Keratinocyte (primary cell): ENCODE results near the gene PHF3. TPM values are rescaled to one million over a fixed set of nuclear protein-coding genes. Genes with fewer than 3 reads are reported as not detected.
A peak's percentile ranks its signal among the peaks of the same experiment; 100 is the strongest.

Experiments used
- DNase-seq: peaks from one replicate; pipeline ENCODE4 v3.0.0-alpha.2; 2011; ENCODE audit warnings: low read depth, missing footprints, low spot score
- FAIRE-seq: peaks from 2 replicates; lab custom pipeline; 2011; peaks lifted over from hg19 to GRCh38; lab: Jason Lieb, UNC
- H2AFZ ChIP-seq: 2 replicates; pipeline ENCODE4 v1.6.0; 2012; ENCODE audit warnings: low read length, control low read depth, inconsistent platforms; ENCODE audit not compliant: control insufficient read depth
- H3K27ac ChIP-seq: 2 replicates; pipeline ENCODE4 v1.5.1; 2011; ENCODE audit warnings: low read length; ENCODE audit not compliant: control insufficient read depth, insufficient read depth
- H3K27me3 ChIP-seq: 3 replicates; pipeline ENCODE4 v1.6.0; 2011; ENCODE audit warnings: low read length; ENCODE audit not compliant: control insufficient read depth, insufficient read depth; ENCODE audit errors: extremely low read depth
- H3K36me3 ChIP-seq, 2 experiments: 2 replicates in 1 of 2; 3 replicates in 1 of 2; pipeline ENCODE4 v1.5.1; 2011; ENCODE audit warnings: low read length in 2 of 2, mild to moderate bottlenecking in 1 of 2; ENCODE audit not compliant: control insufficient read depth in 2 of 2, insufficient read depth in 2 of 2; ENCODE audit errors: extremely low read depth in 1 of 2
- H3K4me1 ChIP-seq: 3 replicates; pipeline ENCODE4 v1.5.1; 2011; ENCODE audit warnings: low read length; ENCODE audit not compliant: control insufficient read depth, insufficient read depth; ENCODE audit errors: extremely low read depth
- H3K4me2 ChIP-seq: 3 replicates; pipeline ENCODE4 v1.6.0; 2011; ENCODE audit warnings: low read depth, low read length; ENCODE audit not compliant: control insufficient read depth, insufficient read depth; ENCODE audit errors: extremely low read depth
- H3K4me3 ChIP-seq, 3 experiments: fragments of 200-600 bp in 1 of 3; sonication (generic) in 1 of 3; 2 replicates in 2 of 3; 3 replicates in 1 of 3; pipeline ENCODE4 v1.5.1; 2011 to 2016; ENCODE audit warnings: low read length in 3 of 3, mild to moderate bottlenecking in 3 of 3, control low read depth in 2 of 3, inconsistent platforms in 1 of 3, low read depth in 1 of 3, mixed read lengths in 1 of 3, mixed run types in 1 of 3, moderate library complexity in 1 of 3; ENCODE audit not compliant: control insufficient read depth in 2 of 3, insufficient read depth in 2 of 3; ENCODE audit errors: extremely low read depth in 1 of 3
- H3K79me2 ChIP-seq: 2 replicates; pipeline ENCODE4 v1.6.0; 2012; ENCODE audit warnings: low read length; ENCODE audit not compliant: control insufficient read depth, insufficient read depth
- H3K9ac ChIP-seq: 3 replicates; pipeline ENCODE4 v1.6.0; 2011; ENCODE audit warnings: low read length; ENCODE audit not compliant: control insufficient read depth, insufficient read depth; ENCODE audit errors: extremely low read depth
- H3K9me1 ChIP-seq: 3 replicates; pipeline ENCODE4 v1.6.0; 2011; ENCODE audit warnings: low read length; ENCODE audit not compliant: control insufficient read depth, insufficient read depth; ENCODE audit errors: extremely low read depth
- H3K9me3 ChIP-seq: 2 replicates; pipeline ENCODE4 v1.5.1; 2012; ENCODE audit warnings: low read depth, low read length; ENCODE audit not compliant: control insufficient read depth
- H4K20me1 ChIP-seq: 3 replicates; pipeline ENCODE4 v1.6.0; 2011; ENCODE audit warnings: low read length; ENCODE audit not compliant: control insufficient read depth, insufficient read depth; ENCODE audit errors: extremely low read depth
- EZH2 ChIP-seq: IDR thresholded peaks from one replicate; pipeline ENCODE4 v1.6.1; 2012; ENCODE audit warnings: inconsistent platforms, mild to moderate bottlenecking, low read length, moderate library complexity
- dilution Hi-C: fragments of 300-500 bp; cut with MboI; formaldehyde crosslinking; loops from one replicate; pipeline ENCODE4 v1.7.0; 2020; ENCODE audit warnings: low sequenced_read_pairs; ENCODE audit not compliant: extremely low pct_ligation_motif_present
- polyA plus RNA-seq, 5 experiments: library from polyadenylated mRNA; depleted of rRNA in 3 of 5; stranded (reverse) in 3 of 5; stranded (forward) in 1 of 5; unstranded in 1 of 5; fragments of >200 nt; gene quantifications; 1 replicate in 1 of 5; 2 replicates in 3 of 5; 3 replicates in 1 of 5; pipeline versions ENCODE4 v1.2.1 to v1.2.3, GENCODE V29; 2011 to 2012; ENCODE audit warnings: missing spikeins in 2 of 5, low read depth in 1 of 5, low replicate concordance in 1 of 5
- TF ChIP-seq, protein P1 (sequence below), 3 experiments: IDR thresholded peaks in 1 of 3; conservative IDR thresholded peaks in 1 of 3; optimal IDR thresholded peaks in 1 of 3; 2 replicates in 2 of 3; 3 replicates in 1 of 3; pipeline versions ENCODE3 to v1.5.1; 2011; ENCODE audit warnings: low read length in 3 of 3, mild to moderate bottlenecking in 3 of 3, moderate library complexity in 2 of 3, control low read depth in 1 of 3, inconsistent platforms in 1 of 3; ENCODE audit not compliant: insufficient read depth in 2 of 3; ENCODE audit errors: extremely low read depth in 1 of 3

Gene PHF3
- polyA plus RNA-seq, 1 donor (not counting 4 experiments of a cell fraction or from before 2014, with no cell fraction given) = 13.7 TPM

DNA sequence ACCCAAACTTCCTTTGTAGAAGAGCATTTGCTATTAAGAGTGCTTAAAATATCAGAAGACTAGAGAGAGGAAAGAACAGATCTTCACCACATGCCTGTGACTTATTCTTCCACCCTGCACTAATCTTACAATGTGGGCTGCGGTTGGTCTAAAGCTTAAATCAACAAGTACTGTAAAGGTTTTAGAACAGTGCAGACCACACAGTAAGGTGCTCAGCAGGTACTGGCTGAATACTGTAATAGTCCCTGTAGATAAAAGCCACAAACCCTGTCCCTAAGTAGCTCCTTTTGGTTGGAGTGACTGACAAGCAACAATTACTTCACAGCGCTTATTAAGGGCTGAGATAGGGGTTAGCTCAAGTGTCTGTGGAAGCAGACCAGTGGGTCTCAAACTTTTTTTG, 972 bp upstream of the PHF3 start:
- dilution Hi-C loops = no loop called here
- no peak for DNase-seq
- H3K4me3 ChIP-seq = no peak overlapping the region
- H3K4me1 ChIP-seq = peaks cover 13% of the 10 kb centered on the region
- no peaks in the 10 kb centered on the region for H3K9me3 ChIP-seq
- no peak overlapping the region for H3K9ac ChIP-seq
- no peaks in the 10 kb centered on the region for H3K9me1 ChIP-seq
- H2AFZ ChIP-seq = no peak overlapping the region
- no peak for FAIRE-seq
- H3K36me3 ChIP-seq = no peaks in the 10 kb centered on the region
- H3K27me3 ChIP-seq = no peaks in the 10 kb centered on the region
- H3K4me2 ChIP-seq = no peak overlapping the region
- TF ChIP-seq, protein P1, sequence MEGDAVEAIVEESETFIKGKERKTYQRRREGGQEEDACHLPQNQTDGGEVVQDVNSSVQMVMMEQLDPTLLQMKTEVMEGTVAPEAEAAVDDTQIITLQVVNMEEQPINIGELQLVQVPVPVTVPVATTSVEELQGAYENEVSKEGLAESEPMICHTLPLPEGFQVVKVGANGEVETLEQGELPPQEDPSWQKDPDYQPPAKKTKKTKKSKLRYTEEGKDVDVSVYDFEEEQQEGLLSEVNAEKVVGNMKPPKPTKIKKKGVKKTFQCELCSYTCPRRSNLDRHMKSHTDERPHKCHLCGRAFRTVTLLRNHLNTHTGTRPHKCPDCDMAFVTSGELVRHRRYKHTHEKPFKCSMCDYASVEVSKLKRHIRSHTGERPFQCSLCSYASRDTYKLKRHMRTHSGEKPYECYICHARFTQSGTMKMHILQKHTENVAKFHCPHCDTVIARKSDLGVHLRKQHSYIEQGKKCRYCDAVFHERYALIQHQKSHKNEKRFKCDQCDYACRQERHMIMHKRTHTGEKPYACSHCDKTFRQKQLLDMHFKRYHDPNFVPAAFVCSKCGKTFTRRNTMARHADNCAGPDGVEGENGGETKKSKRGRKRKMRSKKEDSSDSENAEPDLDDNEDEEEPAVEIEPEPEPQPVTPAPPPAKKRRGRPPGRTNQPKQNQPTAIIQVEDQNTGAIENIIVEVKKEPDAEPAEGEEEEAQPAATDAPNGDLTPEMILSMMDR (optimal IDR thresholded peaks at IDR 0.05 in 1 of 3, IDR thresholded peaks at IDR 0.05 in 1 of 3, conservative IDR thresholded peaks at IDR 0.05 in 1 of 3; ENCODE audit: extremely low read depth in 1 of 3, insufficient read depth in 2 of 3, low read length in 3 of 3) = no peak
- TF ChIP-seq EZH2 = no peak
- peaks cover 31% of the 10 kb centered on the region for H3K79me2 ChIP-seq
- no peak overlapping the region for H3K27ac ChIP-seq
- no peaks in the 10 kb centered on the region for H4K20me1 ChIP-seq

DNA sequence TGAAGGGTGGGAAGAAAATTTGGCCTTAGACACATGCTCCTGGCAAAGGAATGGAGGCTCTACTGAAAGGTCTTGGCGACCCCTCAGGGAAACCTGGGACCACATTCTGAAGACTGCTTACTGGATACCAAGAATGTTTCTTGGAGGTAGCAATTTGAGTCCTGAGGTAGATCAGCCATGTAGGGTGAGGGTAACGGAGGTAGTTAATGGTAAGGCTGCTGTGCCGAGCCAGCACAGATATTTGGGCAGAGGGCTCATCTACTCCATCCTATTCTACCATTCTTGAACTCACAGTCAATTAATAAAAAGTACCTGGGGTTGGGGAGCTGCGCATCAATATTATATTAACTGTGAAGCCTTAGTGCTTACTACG, 401 bp upstream of the PHF3 start:
- no peaks in the 10 kb centered on the region for H3K9me3 ChIP-seq
- H4K20me1 ChIP-seq = no peaks in the 10 kb centered on the region
- peak overlapping the region; percentile 3 to 95 (median 86) for H3K4me3 ChIP-seq
- TF ChIP-seq, protein P1 (optimal IDR thresholded peaks at IDR 0.05 in 1 of 3, IDR thresholded peaks at IDR 0.05 in 1 of 3, conservative IDR thresholded peaks at IDR 0.05 in 1 of 3; ENCODE audit: extremely low read depth in 1 of 3, insufficient read depth in 2 of 3, low read length in 3 of 3) = no peak
- peak; percentile 38 for TF ChIP-seq EZH2
- H3K9ac ChIP-seq = no peak overlapping the region
- peaks cover 35% of the 10 kb centered on the region for H3K79me2 ChIP-seq
- H2AFZ ChIP-seq = peak overlapping the region; percentile 1
- dilution Hi-C loops = no loop called here
- no peaks in the 10 kb centered on the region for H3K27me3 ChIP-seq
- H3K4me1 ChIP-seq = peaks cover 18% of the 10 kb centered on the region
- no peaks in the 10 kb centered on the region for H3K9me1 ChIP-seq
- peak overlapping the region; percentile 53 for H3K4me2 ChIP-seq
- no peaks in the 10 kb centered on the region for H3K36me3 ChIP-seq
- no peak for FAIRE-seq
- no peak overlapping the region for H3K27ac ChIP-seq
- no peak for DNase-seq
